Limb (tissue), 2 donors: ENCODE measurements around the gene KCNG1.
"Not testable (repeated sequence)": the region's sequence is repeated elsewhere in the genome, so short reads cannot be mapped to it uniquely, and the experiment has no call there.

Experiments used
- DNase-seq, 2 donors: peaks; one replicate each; pipeline ENCODE4 v3.0.0-alpha.2; 2016; ENCODE audit errors: extremely low spot score in 2 of 2

KCNG1 gene

DNA sequence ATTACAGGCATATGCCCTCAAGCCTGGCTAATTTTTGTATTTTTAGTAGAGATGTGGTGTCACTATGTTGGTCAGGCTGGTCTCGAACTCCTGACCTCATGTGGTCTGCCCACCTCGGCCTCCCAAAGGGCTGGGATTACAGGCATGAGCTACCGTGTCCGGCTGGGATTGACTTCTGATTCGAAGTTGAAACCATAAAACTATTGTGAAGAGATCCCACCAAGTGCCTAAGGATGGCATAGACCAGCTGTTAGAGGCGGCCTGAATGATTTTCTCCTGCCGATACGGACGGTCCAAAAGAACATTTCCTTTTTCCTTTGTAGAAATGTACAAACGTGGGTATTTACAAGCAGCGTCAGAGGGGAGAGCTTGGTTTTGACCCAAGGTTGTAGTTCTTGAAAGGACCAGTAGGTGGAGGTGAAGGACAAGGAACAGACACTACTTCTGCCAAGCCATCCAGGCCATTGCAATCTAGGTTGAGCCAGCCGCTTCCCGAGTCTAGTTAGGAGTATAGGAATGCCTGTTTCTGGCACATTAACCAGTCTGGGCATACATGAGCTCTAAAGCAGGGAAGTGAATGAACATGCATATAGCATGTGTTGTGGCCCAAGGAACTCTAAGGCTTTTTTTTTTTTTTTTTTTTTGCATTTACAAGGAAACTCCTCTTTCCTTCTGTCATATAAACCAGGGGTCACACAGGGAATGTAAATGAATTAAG is 35.3 kb downstream of the KCNG1 start:
- peak; percentile 77 to 88 for DNase-seq

GRCh38 chr20:50983321-50983720 is 39.6 kb downstream of the KCNG1 start:
- DNase-seq = no peak

DNA sequence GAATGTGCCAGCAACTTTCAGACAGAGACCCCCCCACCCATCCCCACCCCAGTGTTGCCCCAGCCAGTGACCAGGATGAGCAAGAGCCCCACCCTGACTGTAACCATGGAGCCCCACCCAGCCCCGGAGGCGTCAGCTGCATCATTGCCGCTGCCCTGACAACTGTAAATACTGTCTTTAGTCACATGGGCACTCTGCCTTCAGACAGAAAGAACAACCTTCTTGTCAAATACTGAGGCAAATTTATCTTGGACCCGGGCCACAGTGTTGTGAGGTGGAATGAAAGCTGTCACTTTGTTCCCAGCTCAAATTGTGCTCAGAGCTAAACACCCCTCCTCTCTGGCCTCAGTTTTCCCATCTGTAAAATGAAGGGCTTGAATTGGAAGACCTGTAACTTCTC is 40.5 kb downstream of the KCNG1 start:
- DNase-seq = peak in 1 of 2 donors; percentile 48

GRCh38 chr20:50981714-50982048 is 41.2 kb downstream of the KCNG1 start:
- no peak for DNase-seq

- DNase-seq = peak; percentile 70 to 77
Observed at GRCh38 chr20:50980851-50981713, 41.8 kb downstream of the KCNG1 start.

DNA sequence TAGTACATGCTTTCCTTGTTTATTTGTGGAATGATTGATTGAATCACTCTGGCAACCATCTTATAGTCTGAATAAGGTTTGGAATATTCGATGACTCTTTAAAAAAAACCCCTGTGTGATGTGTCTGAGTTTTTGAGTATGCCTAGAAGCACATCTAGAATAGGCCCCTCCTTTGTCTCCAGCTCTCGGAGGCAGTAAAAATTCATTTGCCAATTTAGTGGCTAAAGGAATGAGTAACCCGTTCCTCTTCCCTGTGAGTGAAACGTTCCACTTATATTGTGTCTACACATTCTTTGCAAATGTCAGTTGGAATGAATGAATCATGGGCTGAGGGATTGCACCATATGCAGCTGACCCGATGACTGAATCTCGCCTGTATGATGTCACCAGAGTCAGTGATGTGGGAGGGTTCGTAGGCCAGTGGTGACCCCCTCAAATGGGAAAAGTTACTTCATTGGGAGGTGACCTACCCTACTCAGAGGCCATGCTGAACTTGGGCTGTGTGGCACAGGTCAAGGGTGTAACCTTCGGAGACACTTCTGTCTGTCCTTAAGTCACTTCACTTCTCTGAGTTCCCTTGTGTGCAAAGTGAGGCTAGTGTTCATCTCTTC is 42.7 kb downstream of the KCNG1 start:
- no peak for DNase-seq

- DNase-seq = not testable (repeated sequence)
Observed at GRCh38 chr20:50978533-50978932, 44.4 kb downstream of the KCNG1 start.

DNA sequence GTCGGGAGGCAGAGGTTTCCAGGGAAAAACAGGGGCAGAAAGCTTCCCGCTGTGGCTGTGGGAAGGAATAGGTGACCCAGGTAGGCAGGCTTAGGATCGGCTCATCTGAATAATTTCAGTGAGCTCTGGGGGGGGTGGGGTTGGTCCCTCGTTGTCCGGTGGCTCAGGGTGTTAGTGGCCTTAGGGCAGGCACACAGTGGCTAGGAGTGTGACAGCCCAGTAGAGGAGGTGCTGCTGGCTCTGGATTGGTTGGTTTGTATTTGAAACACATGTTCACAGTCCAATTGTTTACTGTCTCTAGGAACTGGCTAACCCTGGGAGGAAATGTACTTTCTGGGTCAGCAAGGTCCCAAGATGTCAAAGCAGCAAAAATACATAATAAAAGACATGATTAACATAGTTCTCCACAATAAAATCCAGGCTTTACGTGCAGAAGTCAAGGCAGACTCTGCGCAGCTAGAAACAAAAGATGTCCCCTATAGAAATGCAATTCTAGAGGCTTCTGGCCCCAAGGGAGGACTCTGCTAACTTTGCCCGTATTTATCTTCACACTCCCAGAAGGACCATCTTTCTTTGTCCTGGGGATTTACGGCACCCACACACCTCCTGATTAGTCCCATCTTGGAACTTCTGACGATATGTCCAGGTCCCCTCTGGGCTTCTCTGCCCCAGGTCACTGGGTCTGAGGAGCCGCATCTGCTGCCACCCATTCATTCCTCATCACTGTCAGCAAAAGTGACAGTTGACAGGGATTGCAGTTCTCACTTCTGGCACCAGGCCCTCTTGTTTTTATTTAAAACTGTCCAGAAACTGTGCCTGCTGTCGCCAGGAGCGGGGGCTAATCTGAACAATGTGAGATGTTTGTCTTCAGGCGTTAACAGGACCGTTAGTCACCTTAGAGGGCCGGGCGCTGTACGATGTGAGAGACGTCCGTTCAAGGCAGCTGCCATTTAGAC is 45.6 kb downstream of the KCNG1 start:
- no peak for DNase-seq

DNA sequence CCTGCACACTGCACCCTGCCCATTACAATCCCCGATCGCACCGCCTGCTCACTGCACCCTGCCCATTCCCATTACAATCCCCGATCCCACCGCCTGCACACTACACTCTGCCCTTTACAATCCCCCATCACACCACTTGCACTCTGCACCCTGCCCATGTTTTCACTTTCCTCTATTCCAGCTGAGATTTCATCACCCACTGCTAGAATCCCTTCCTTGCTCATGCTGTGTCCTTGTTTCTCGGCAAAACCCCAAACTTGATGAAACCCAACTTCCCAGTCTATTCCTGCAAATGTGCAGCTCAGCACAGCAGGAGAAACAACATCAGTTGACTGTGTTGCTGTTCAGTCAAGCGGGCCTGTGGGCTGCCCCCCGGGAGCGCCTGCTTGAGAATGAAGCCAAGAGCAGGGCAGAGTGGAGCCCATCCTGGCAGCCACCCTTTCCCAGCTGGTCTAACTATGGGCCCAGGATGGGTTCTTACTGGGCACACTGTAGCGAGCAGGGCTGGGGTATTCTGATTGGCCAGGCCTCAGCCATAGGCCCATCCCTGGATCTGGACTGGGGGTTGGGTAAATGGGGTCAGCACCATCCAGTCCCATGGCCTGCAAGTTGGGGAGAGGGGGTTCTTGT is 47.1 kb downstream of the KCNG1 start:
- no peak for DNase-seq

- DNase-seq = no peak
Observed at GRCh38 chr20:50969912-50970311, 53.0 kb downstream of the KCNG1 start.

GRCh38 chr20:50969435-50969834 is 53.5 kb downstream of the KCNG1 start:
- no peak for DNase-seq

GRCh38 chr20:50968289-50968688 is 54.6 kb downstream of the KCNG1 start:
- DNase-seq = no peak

GRCh38 chr20:50967586-50967985 is 55.3 kb downstream of the KCNG1 start:
- DNase-seq = no peak

- DNase-seq = no peak
Observed at GRCh38 chr20:50959543-50960126, 63.3 kb downstream of the KCNG1 start.

- peak; percentile 90 to 94 for DNase-seq
Observed at GRCh38 chr20:50958615-50959542, 64.0 kb downstream of the KCNG1 start, which contains the start of gene MOCS3. Gene MOCS3, plus strand, starts transcription at chr20:50958818. Its CDS starts 25 bp downstream, at chr20:50958843.

DNA sequence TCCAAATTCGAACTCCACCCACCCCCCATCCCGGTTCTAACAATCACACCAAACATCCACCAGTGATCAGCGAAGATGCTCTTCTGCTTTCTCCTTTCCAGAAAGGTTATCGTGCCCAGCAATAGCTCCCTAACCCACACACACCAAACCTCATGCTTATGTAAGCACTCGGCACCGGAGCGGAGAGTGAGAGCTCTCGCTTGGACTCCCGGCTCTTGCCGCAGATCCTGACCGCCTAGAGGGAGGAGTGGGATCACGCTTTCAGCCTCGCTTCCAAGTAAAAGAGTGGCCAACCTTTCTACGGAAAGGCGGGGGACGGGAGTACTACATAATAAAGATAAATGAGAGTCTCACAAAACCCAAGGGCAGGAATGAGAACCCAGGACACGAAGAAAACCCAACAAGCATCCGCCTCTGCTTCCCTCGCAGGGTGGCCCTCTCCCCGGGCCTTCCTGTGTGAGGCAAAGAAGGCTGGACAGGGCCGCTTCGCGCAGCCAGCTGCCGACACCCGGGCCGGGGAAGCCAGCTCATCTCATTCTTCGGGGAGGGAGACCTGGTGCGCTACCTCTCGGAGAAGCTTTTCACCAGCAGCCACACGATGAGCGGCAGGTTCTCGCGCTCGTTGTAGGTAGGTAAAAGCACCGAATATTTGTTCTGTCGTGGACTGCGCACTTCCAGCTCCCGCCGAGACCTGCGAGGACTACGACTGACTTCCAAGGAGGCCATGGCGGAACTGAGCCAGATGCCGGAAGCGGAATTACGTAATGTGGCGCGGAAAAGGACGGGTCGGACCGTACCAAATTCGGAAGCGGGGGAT is 64.9 kb downstream of the KCNG1 start, which contains the start of gene DPM1:
DPM1 (minus strand) TSS at position 735 of the 817 bp plus-strand sequence; CDS start at position 726, 9 bp downstream.
- peak in 1 of 2 donors; percentile 92 for DNase-seq

GRCh38 chr20:50957276-50957675 is 65.6 kb downstream of the KCNG1 start:
- DNase-seq = no peak

GRCh38 chr20:50953821-50954220 is 69.1 kb downstream of the KCNG1 start:
- DNase-seq = no peak
